Prostate gland (tissue), 2 donors: Measurements from ENCODE around the gene TXNL4A.

Source experiments
- CTCF ChIP-seq, 4 experiments: fragments of 200-600 bp in 2 of 4; fragments of 450-650 bp in 2 of 4; sonication (generic) in 2 of 4; IDR thresholded peaks; 1 replicate in 3 of 4; 2 replicates in 1 of 4; pipeline ENCODE4 v1.5.1; 2016 to 2019; ENCODE audit warnings: antibody characterized with exemption in 4 of 4, mild to moderate bottlenecking in 2 of 4, moderate library complexity in 2 of 4
- POLR2A ChIP-seq: fragments of 450-650 bp; IDR thresholded peaks from one replicate; pipeline ENCODE4 v1.6.1; 2016; ENCODE audit warnings: antibody characterized with exemption, mild to moderate bottlenecking
- POLR2AphosphoS5 ChIP-seq: sonication (generic); formaldehyde crosslinking; IDR thresholded peaks from one replicate; pipeline ENCODE4 v1.6.1; 2017; ENCODE audit warnings: antibody characterized with exemption

GRCh38 chr18:79980585-79980984 lies 7.8 kb downstream of the TXNL4A start:
- no peak for TF ChIP-seq CTCF (IDR thresholded peaks at IDR 0.05)
- no peak for TF ChIP-seq POLR2A
- TF ChIP-seq POLR2AphosphoS5: no peak
